ENCODE results near the gene L1TD1.
"Not testable (repeated sequence)": the region's sequence is repeated elsewhere in the genome, so short reads cannot be mapped to it uniquely, and the experiment has no call there.

The L1TD1 gene

GRCh38 chr1:62233926-62234450, 39.3 kb downstream of the L1TD1 start:
- DNase-seq (ENCODE audit: low read depth, low spot score) = no peak
- H3K4me3 ChIP-seq (ENCODE audit: low read length) = no peak overlapping the region
- WGBS (ENCODE audit: insufficient coverage, insufficient read length) = no CpG with 5 or more reads among the region's 7 CpGs
- H3K9me3 ChIP-seq (ENCODE audit: control insufficient read depth, insufficient read depth, low read length) = no peaks in the 10 kb centered on the region
- 0 out of 2 replicates have a peak, but pooled peaks cover 3% of the 10 kb centered on the region for H3K36me3 ChIP-seq (ENCODE audit: control insufficient read depth, insufficient read depth, low read length)
- peaks cover 3% of the 10 kb centered on the region for H3K4me1 ChIP-seq (ENCODE audit: control insufficient read depth, insufficient read depth, low read length)
- H3K27ac ChIP-seq (ENCODE audit: low read length) = no peak overlapping the region
- no peaks in the 10 kb centered on the region for H3K27me3 ChIP-seq (ENCODE audit: control insufficient read depth, insufficient read depth, low read length)

GRCh38 chr1:62234688-62235087, 40.0 kb downstream of the L1TD1 start:
- Histone ChIP-seq H3K27ac (ENCODE audit: low read length) (no peak overlapping the region), H3K36me3 (ENCODE audit: control insufficient read depth, insufficient read depth, low read length) (0 out of 2 replicates have a peak, but pooled peaks cover 3% of the 10 kb centered on the region), H3K4me3 (ENCODE audit: low read length) (no peak overlapping the region), H3K4me1 (ENCODE audit: control insufficient read depth, insufficient read depth, low read length) (peaks cover 3% of the 10 kb centered on the region), H3K9me3 (ENCODE audit: control insufficient read depth, insufficient read depth, low read length) (no peaks in the 10 kb centered on the region), H3K27me3 (ENCODE audit: control insufficient read depth, insufficient read depth, low read length) (no peaks in the 10 kb centered on the region)
- DNase-seq (ENCODE audit: low read depth, low spot score) = no peak
- WGBS (ENCODE audit: insufficient coverage, insufficient read length) = no CpG with 5 or more reads among the region's 6 CpGs

DNA sequence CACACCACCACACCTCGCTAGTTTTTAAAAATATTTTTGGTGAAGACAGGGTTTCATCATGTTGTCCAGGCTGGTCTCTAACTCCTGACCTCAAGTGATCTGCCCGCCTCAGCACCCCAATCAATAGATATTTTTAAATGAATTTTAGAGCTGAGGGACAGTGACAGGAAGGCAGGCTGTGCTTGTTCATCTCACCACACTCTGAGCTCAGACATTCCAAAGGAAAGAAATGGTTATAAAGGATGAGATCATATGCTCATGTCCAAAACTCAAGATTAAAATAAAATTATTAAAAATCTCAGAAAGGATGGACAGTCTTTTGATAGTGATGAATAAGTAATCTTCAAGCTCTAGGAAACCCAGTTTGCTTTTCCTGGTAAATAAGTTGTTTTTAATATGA, 40.9 kb downstream of the L1TD1 start:
- Histone ChIP-seq H3K9me3 (ENCODE audit: control insufficient read depth, insufficient read depth, low read length) (no peaks in the 10 kb centered on the region), H3K4me1 (ENCODE audit: control insufficient read depth, insufficient read depth, low read length) (peaks cover 3% of the 10 kb centered on the region), H3K4me3 (ENCODE audit: low read length) (no peak overlapping the region), H3K27ac (ENCODE audit: low read length) (no peak overlapping the region), H3K27me3 (ENCODE audit: control insufficient read depth, insufficient read depth, low read length) (no peaks in the 10 kb centered on the region), H3K36me3 (ENCODE audit: control insufficient read depth, insufficient read depth, low read length) (no peaks in the 10 kb centered on the region)
- WGBS (ENCODE audit: insufficient coverage, insufficient read length) = no CpG with 5 or more reads among the region's 2 CpGs
- no peak for DNase-seq (ENCODE audit: low read depth, low spot score)

GRCh38 chr1:62237361-62237760, 42.7 kb downstream of the L1TD1 start:
- no peaks in the 10 kb centered on the region for H3K27me3 ChIP-seq (ENCODE audit: control insufficient read depth, insufficient read depth, low read length)
- no peak overlapping the region for H3K4me3 ChIP-seq (ENCODE audit: low read length)
- H3K36me3 ChIP-seq (ENCODE audit: control insufficient read depth, insufficient read depth, low read length) = no peaks in the 10 kb centered on the region
- peaks cover 3% of the 10 kb centered on the region for H3K4me1 ChIP-seq (ENCODE audit: control insufficient read depth, insufficient read depth, low read length)
- no peak overlapping the region for H3K27ac ChIP-seq (ENCODE audit: low read length)
- DNase-seq (ENCODE audit: low read depth, low spot score) = no peak
- no CpG with 5 or more reads among the region's 4 CpGs for WGBS (ENCODE audit: insufficient coverage, insufficient read length)
- no peaks in the 10 kb centered on the region for H3K9me3 ChIP-seq (ENCODE audit: control insufficient read depth, insufficient read depth, low read length)

DNA sequence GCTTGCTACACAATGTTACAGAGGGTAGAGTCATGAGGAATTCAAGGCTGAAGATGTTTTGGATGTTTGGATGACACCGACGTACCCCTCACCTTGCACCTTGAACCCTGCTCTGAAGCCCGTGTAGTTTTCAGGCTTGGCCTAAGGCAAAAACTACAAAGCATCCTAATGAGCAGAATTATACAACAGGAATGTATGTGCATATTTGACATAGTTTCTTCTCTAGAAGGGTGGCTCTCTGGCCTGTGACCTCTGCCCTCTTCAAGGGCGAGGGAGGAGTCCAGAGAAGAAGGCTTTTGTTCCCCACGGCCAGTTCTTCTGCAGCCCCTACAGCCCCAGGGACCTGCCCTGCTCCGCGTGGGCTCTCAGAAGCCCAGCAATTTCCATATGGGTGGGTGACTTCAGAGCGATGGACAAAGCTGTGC, 43.3 kb downstream of the L1TD1 start:
- no peaks in the 10 kb centered on the region for H3K36me3 ChIP-seq (ENCODE audit: control insufficient read depth, insufficient read depth, low read length)
- no peak overlapping the region for H3K27ac ChIP-seq (ENCODE audit: low read length)
- H3K4me1 ChIP-seq (ENCODE audit: control insufficient read depth, insufficient read depth, low read length) = peaks cover 3% of the 10 kb centered on the region
- H3K27me3 ChIP-seq (ENCODE audit: control insufficient read depth, insufficient read depth, low read length) = no peaks in the 10 kb centered on the region
- WGBS (ENCODE audit: insufficient coverage, insufficient read length) = no CpG with 5 or more reads among the region's 8 CpGs
- H3K4me3 ChIP-seq (ENCODE audit: low read length) = no peak overlapping the region
- no peaks in the 10 kb centered on the region for H3K9me3 ChIP-seq (ENCODE audit: control insufficient read depth, insufficient read depth, low read length)
- DNase-seq (ENCODE audit: low read depth, low spot score) = no peak

GRCh38 chr1:62238507-62238906, 43.9 kb downstream of the L1TD1 start:
- no peaks in the 10 kb centered on the region for H3K36me3 ChIP-seq (ENCODE audit: control insufficient read depth, insufficient read depth, low read length)
- no peaks in the 10 kb centered on the region for H3K27me3 ChIP-seq (ENCODE audit: control insufficient read depth, insufficient read depth, low read length)
- WGBS (ENCODE audit: insufficient coverage, insufficient read length) = no CpG with 5 or more reads among the region's 9 CpGs
- no peak overlapping the region for H3K27ac ChIP-seq (ENCODE audit: low read length)
- no peak for DNase-seq (ENCODE audit: low read depth, low spot score)
- H3K4me1 ChIP-seq (ENCODE audit: control insufficient read depth, insufficient read depth, low read length) = peaks cover 3% of the 10 kb centered on the region
- no peak overlapping the region for H3K4me3 ChIP-seq (ENCODE audit: low read length)
- H3K9me3 ChIP-seq (ENCODE audit: control insufficient read depth, insufficient read depth, low read length) = no peaks in the 10 kb centered on the region

GRCh38 chr1:62239652-62240403, 45.2 kb downstream of the L1TD1 start:
- H3K4me3 ChIP-seq (ENCODE audit: low read length); H3K4me1 ChIP-seq (ENCODE audit: control insufficient read depth, insufficient read depth, low read length); H3K36me3 ChIP-seq (ENCODE audit: control insufficient read depth, insufficient read depth, low read length); H3K27ac ChIP-seq (ENCODE audit: low read length); H3K27me3 ChIP-seq (ENCODE audit: control insufficient read depth, insufficient read depth, low read length); DNase-seq (ENCODE audit: low read depth, low spot score); H3K9me3 ChIP-seq (ENCODE audit: control insufficient read depth, insufficient read depth, low read length): not testable (repeated sequence)
- WGBS (ENCODE audit: insufficient coverage, insufficient read length) = no CpG with 5 or more reads among the region's 3 CpGs

DNA sequence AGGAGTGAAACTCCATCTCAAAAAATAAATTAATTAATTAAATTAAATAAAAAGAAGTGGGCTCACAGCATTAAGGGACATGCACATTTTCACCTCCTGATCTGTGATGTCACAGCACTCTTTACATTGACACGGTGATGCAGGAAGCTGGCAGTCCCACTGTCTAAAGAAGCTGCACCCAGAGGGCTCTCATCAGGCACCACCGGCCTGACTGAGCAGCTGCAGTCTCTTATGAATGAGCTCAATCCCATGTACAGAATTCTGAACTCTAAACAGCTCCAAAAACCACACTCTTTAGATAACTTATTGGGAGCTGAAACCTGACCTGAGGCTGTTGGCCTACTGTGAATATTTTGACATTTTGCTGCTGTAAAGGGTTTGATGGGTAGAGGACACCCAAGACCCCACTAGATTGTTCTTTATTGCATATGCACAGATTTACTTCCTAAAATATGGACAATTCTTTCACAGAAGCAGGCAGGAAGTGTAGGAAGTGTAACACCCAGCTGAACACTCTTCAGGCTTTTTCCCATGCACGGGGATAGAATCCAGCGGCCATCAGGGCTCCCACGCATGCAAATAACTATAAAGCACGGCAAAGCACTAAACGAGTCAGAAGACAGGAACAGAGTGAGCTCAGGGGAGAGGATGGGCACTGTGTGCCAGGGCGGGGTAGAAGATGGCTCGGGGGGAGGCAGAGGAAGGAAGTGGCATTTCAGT, 46.2 kb downstream of the L1TD1 start:
- WGBS (ENCODE audit: insufficient coverage, insufficient read length) = no CpG with 5 or more reads among the region's 9 CpGs
- Histone ChIP-seq H3K4me1 (ENCODE audit: control insufficient read depth, insufficient read depth, low read length) (peaks cover 3% of the 10 kb centered on the region; the same call in 1 of the 2 replicates), H3K27me3 (ENCODE audit: control insufficient read depth, insufficient read depth, low read length) (no peaks in the 10 kb centered on the region), H3K4me3 (ENCODE audit: low read length) (no peak overlapping the region), H3K36me3 (ENCODE audit: control insufficient read depth, insufficient read depth, low read length) (no peaks in the 10 kb centered on the region), H3K9me3 (ENCODE audit: control insufficient read depth, insufficient read depth, low read length) (no peaks in the 10 kb centered on the region), H3K27ac (ENCODE audit: low read length) (no peak overlapping the region)
- no peak for DNase-seq (ENCODE audit: low read depth, low spot score)

- H3K9me3 ChIP-seq (ENCODE audit: control insufficient read depth, insufficient read depth, low read length) = no peaks in the 10 kb centered on the region
- peaks cover 3% of the 10 kb centered on the region; the same call in 1 of the 2 replicates for H3K4me1 ChIP-seq (ENCODE audit: control insufficient read depth, insufficient read depth, low read length)
- no peaks in the 10 kb centered on the region for H3K36me3 ChIP-seq (ENCODE audit: control insufficient read depth, insufficient read depth, low read length)
- H3K27me3 ChIP-seq (ENCODE audit: control insufficient read depth, insufficient read depth, low read length) = no peaks in the 10 kb centered on the region
- no CpG with 5 or more reads among the region's 12 CpGs for WGBS (ENCODE audit: insufficient coverage, insufficient read length)
- DNase-seq (ENCODE audit: low read depth, low spot score) = no peak
- H3K4me3 ChIP-seq (ENCODE audit: low read length) = no peak overlapping the region
- no peak overlapping the region for H3K27ac ChIP-seq (ENCODE audit: low read length)
Measured at GRCh38 chr1:62241371-62242131, 46.9 kb downstream of the L1TD1 start.

GRCh38 chr1:62244380-62244779, 49.7 kb downstream of the L1TD1 start:
- not testable (repeated sequence) for H3K9me3 ChIP-seq (ENCODE audit: control insufficient read depth, insufficient read depth, low read length); H3K27me3 ChIP-seq (ENCODE audit: control insufficient read depth, insufficient read depth, low read length); DNase-seq (ENCODE audit: low read depth, low spot score); H3K27ac ChIP-seq (ENCODE audit: low read length); H3K36me3 ChIP-seq (ENCODE audit: control insufficient read depth, insufficient read depth, low read length); H3K4me1 ChIP-seq (ENCODE audit: control insufficient read depth, insufficient read depth, low read length); H3K4me3 ChIP-seq (ENCODE audit: low read length)
- WGBS (ENCODE audit: insufficient coverage, insufficient read length) = no CpG with 5 or more reads among the region's 3 CpGs
